ENCODE measurements around the gene SGSM2.

DNA sequence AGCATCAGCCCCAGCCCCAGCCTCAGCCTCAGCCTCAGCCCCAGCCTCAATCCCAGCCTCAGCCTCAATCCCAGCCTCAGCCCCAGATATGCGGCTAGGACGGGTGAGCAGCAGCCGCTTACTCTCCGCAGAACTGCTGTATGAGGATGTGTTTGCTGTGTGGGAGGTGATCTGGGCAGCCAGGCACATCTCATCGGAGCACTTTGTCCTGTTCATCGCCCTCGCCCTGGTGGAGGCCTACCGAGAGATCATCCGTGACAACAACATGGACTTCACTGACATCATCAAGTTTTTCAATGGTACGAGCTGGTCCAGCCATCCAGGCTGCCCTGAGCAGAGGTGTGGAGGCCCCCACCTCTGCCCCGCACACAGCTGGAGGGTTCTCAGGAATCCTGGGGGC lies 41.6 kb downstream of the SGSM2 start:
- TF ChIP-seq, protein P1, sequence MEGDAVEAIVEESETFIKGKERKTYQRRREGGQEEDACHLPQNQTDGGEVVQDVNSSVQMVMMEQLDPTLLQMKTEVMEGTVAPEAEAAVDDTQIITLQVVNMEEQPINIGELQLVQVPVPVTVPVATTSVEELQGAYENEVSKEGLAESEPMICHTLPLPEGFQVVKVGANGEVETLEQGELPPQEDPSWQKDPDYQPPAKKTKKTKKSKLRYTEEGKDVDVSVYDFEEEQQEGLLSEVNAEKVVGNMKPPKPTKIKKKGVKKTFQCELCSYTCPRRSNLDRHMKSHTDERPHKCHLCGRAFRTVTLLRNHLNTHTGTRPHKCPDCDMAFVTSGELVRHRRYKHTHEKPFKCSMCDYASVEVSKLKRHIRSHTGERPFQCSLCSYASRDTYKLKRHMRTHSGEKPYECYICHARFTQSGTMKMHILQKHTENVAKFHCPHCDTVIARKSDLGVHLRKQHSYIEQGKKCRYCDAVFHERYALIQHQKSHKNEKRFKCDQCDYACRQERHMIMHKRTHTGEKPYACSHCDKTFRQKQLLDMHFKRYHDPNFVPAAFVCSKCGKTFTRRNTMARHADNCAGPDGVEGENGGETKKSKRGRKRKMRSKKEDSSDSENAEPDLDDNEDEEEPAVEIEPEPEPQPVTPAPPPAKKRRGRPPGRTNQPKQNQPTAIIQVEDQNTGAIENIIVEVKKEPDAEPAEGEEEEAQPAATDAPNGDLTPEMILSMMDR (IDR thresholded peaks at IDR 0.05; ENCODE audit: low read depth, low read length, poor library complexity, severe bottlenecking), result no peak
- no peak for TF ChIP-seq EZH2phosphoT487 (IDR thresholded peaks at IDR 0.05; ENCODE audit: borderline replicate concordance, low read length)
